Right hindlimb (tissue), 1 donor: ENCODE results near the gene ARHGAP5.
"Not testable (repeated sequence)": the region's sequence is repeated elsewhere in the genome, so short reads cannot be mapped to it uniquely, and the experiment has no call there.

Experiments
- DNase-seq: peaks from one replicate; pipeline ENCODE4 v3.0.0-alpha.2; 2018

The ARHGAP5 gene

GRCh38 chr14:32110548-32110896, 33.4 kb downstream of the ARHGAP5 start:
- no peak for DNase-seq

GRCh38 chr14:32121536-32121935, 44.4 kb downstream of the ARHGAP5 start:
- DNase-seq, result no peak

GRCh38 chr14:32121948-32122347, 44.8 kb downstream of the ARHGAP5 start:
- no peak for DNase-seq

GRCh38 chr14:32126899-32127730, 50.0 kb downstream of the ARHGAP5 start:
- DNase-seq, result not testable (repeated sequence)

GRCh38 chr14:32127731-32128654, 50.9 kb downstream of the ARHGAP5 start:
- DNase-seq, result not testable (repeated sequence)

- DNase-seq, result no peak
These were observed 51.6 kb downstream of the ARHGAP5 start for GRCh38 chr14:32128703-32129102.

GRCh38 chr14:32129124-32129523, 52.0 kb downstream of the ARHGAP5 start:
- no peak for DNase-seq

- not testable (repeated sequence) for DNase-seq
These were observed 54.6 kb downstream of the ARHGAP5 start for GRCh38 chr14:32131689-32132088.

GRCh38 chr14:32134448-32135097, 57.5 kb downstream of the ARHGAP5 start:
- DNase-seq, result no peak

GRCh38 chr14:32136027-32136825, 59.1 kb downstream of the ARHGAP5 start:
- no peak for DNase-seq

GRCh38 chr14:32137313-32137712, 60.2 kb downstream of the ARHGAP5 start:
- no peak for DNase-seq

- no peak for DNase-seq
These were observed 60.8 kb downstream of the ARHGAP5 start for GRCh38 chr14:32137892-32138291.

- no peak for DNase-seq
These were observed 65.2 kb downstream of the ARHGAP5 start for GRCh38 chr14:32142341-32142740.

- DNase-seq, result no peak
These were observed 65.8 kb downstream of the ARHGAP5 start for GRCh38 chr14:32142754-32143437.

- DNase-seq, result no peak
These were observed 73.3 kb downstream of the ARHGAP5 start for GRCh38 chr14:32150392-32150791.

GRCh38 chr14:32166029-32166428, 88.9 kb downstream of the ARHGAP5 start:
- no peak for DNase-seq

GRCh38 chr14:32166924-32167323, 89.8 kb downstream of the ARHGAP5 start:
- DNase-seq, result no peak

GRCh38 chr14:32167907-32168306, 90.8 kb downstream of the ARHGAP5 start:
- DNase-seq, result no peak

GRCh38 chr14:32169191-32169590, 92.1 kb downstream of the ARHGAP5 start:
- DNase-seq, result no peak

- no peak for DNase-seq
These were observed 94.4 kb downstream of the ARHGAP5 start for GRCh38 chr14:32171469-32171868.

GRCh38 chr14:32183151-32184058, 106.3 kb downstream of the ARHGAP5 start:
- DNase-seq, result no peak
